Choroid plexus epithelial cell (primary cell): Measurements from ENCODE around the gene NELFB.

Experiments
- DNase-seq: peaks from one replicate; pipeline ENCODE4 v3.0.0-alpha.2; 2010; ENCODE audit warnings: low read depth
- H3K4me3 ChIP-seq: 2 replicates; pipeline ENCODE4 v1.5.1; 2011; ENCODE audit warnings: low read depth, mild to moderate bottlenecking, control low read depth, low read length, moderate library complexity
- CTCF ChIP-seq: conservative IDR thresholded peaks from 2 replicates; pipeline ENCODE4 v1.5.1; 2011; ENCODE audit warnings: low read depth, mild to moderate bottlenecking, control low read depth, inconsistent platforms, low read length, moderate library complexity

Gene NELFB

GRCh38 chr9:137293482-137294090 is 38.5 kb downstream of the NELFB start:
- no peak overlapping the region for H3K4me3 ChIP-seq
- TF ChIP-seq CTCF, result no peak

GRCh38 chr9:137294091-137294680 is 39.1 kb downstream of the NELFB start:
- H3K4me3 ChIP-seq, result no peak overlapping the region
- peak; percentile 61 for DNase-seq

More at GRCh38 chr9:137293482-137294090, 38.5 kb downstream of the NELFB start:
- DNase-seq, result no peak

GRCh38 chr9:137294681-137295237 is 39.6 kb downstream of the NELFB start:
- TF ChIP-seq CTCF, result peak; percentile 62
- DNase-seq, result peak; percentile 71
- H3K4me3 ChIP-seq, result no peak overlapping the region

More at GRCh38 chr9:137294091-137294680, 39.1 kb downstream of the NELFB start:
- TF ChIP-seq CTCF, result no peak

GRCh38 chr9:137295238-137295811 is 40.2 kb downstream of the NELFB start:
- H3K4me3 ChIP-seq, result no peak overlapping the region
- TF ChIP-seq CTCF, result peak; percentile 33
- peak; percentile 17 for DNase-seq

GRCh38 chr9:137295849-137296669 is 40.9 kb downstream of the NELFB start:
- TF ChIP-seq CTCF, result no peak
- DNase-seq, result peak; percentile 18

GRCh38 chr9:137296670-137297664 is 41.8 kb downstream of the NELFB start:
- no peak for TF ChIP-seq CTCF
- H3K4me3 ChIP-seq, result peak overlapping the region; percentile 33
- peak; percentile 84 for DNase-seq

More at GRCh38 chr9:137295849-137296669, 40.9 kb downstream of the NELFB start:
- H3K4me3 ChIP-seq, result peak overlapping the region; percentile 33
